GM12801 (cell line): Measurements from ENCODE around the gene NIPAL3.

ENCODE experiments used
- CTCF ChIP-seq: IDR thresholded peaks from one replicate; pipeline ENCODE4 v1.5.1; 2011; ENCODE audit warnings: control low read depth; ENCODE audit not compliant: insufficient read length; ENCODE audit errors: extremely low read depth

NIPAL3 gene

GRCh38 chr1:24418898-24419628 lies 3.5 kb downstream of the NIPAL3 start:
- no peak for TF ChIP-seq CTCF

GRCh38 chr1:24420547-24420946 lies 4.9 kb downstream of the NIPAL3 start:
- no peak for TF ChIP-seq CTCF

GRCh38 chr1:24421502-24421901 lies 5.9 kb downstream of the NIPAL3 start:
- no peak for TF ChIP-seq CTCF

GRCh38 chr1:24424207-24424606 lies 8.6 kb downstream of the NIPAL3 start:
- TF ChIP-seq CTCF, result no peak

- no peak for TF ChIP-seq CTCF
Observed at GRCh38 chr1:24424990-24425389, 9.4 kb downstream of the NIPAL3 start.

GRCh38 chr1:24425441-24425840 lies 9.8 kb downstream of the NIPAL3 start:
- no peak for TF ChIP-seq CTCF

GRCh38 chr1:24425922-24426321 lies 10.3 kb downstream of the NIPAL3 start:
- TF ChIP-seq CTCF, result no peak
